SK-N-SH treated with all-trans-retinoic acid at 6 μM for 48 hours (cell line): ENCODE data around the gene TBX5.

Source experiments
- ATAC-seq: fragments of 200-7000 bp; cut with Tn5 transposase; 3 replicates; pipeline ENCODE4 v1.9.1; 2020; ENCODE audit warnings: mild to moderate bottlenecking, moderate library complexity
- ARNTL ChIP-seq: fragments of 450-650 bp; formaldehyde crosslinking; IDR thresholded peaks from 2 replicates; pipeline ENCODE4 v1.5.0; 2020; ENCODE audit warnings: low read depth, mild to moderate bottlenecking, moderate library complexity, borderline replicate concordance
- BACH2 ChIP-seq: fragments of 250-450 bp; sonication (Bioruptor Pico); IDR thresholded peaks from 2 replicates; pipeline ENCODE4 v1.9.0; 2021; ENCODE audit warnings: mild to moderate bottlenecking, borderline replicate concordance
- ESRRG ChIP-seq: fragments of 250-450 bp; sonication (Bioruptor Pico); IDR thresholded peaks from 2 replicates; pipeline ENCODE4 v1.6.1; 2021; ENCODE audit warnings: mild to moderate bottlenecking
- GLIS3 ChIP-seq: fragments of 250-450 bp; sonication (Bioruptor Pico); IDR thresholded peaks from 2 replicates; pipeline ENCODE4 v1.5.0; 2020; ENCODE audit warnings: mild to moderate bottlenecking, moderate library complexity
- OSR1 ChIP-seq: fragments of 250-450 bp; sonication (Bioruptor Pico); IDR thresholded peaks from 2 replicates; pipeline ENCODE4 v1.8.0; 2022; ENCODE audit warnings: moderate library complexity, mild to moderate bottlenecking, inconsistent platforms
- RARB ChIP-seq: fragments of 250-450 bp; sonication (Bioruptor Pico); IDR thresholded peaks from 2 replicates; pipeline ENCODE4 v1.8.0; 2021; ENCODE audit warnings: mild to moderate bottlenecking, moderate library complexity
- SNAI2 ChIP-seq: fragments of 250-450 bp; sonication (Bioruptor Pico); IDR thresholded peaks from 2 replicates; pipeline ENCODE4 v1.5.0; 2020; ENCODE audit warnings: mild to moderate bottlenecking, moderate library complexity
- TCF4 ChIP-seq: fragments of 250-450 bp; sonication (Bioruptor Pico); IDR thresholded peaks from 2 replicates; pipeline ENCODE4 v1.8.0; 2021; ENCODE audit warnings: mild to moderate bottlenecking, moderate library complexity, borderline replicate concordance
- TOX ChIP-seq: fragments of 250-450 bp; sonication (Bioruptor Pico); IDR thresholded peaks from 2 replicates; pipeline ENCODE4 v1.8.0; 2021; ENCODE audit warnings: mild to moderate bottlenecking, moderate library complexity, borderline replicate concordance
- ZC3H10 ChIP-seq: fragments of 250-450 bp; sonication (Bioruptor Pico); IDR thresholded peaks from 2 replicates; pipeline ENCODE4 v1.5.1; 2021; ENCODE audit warnings: mild to moderate bottlenecking, moderate library complexity
- ZFP3 ChIP-seq: fragments of 250-450 bp; sonication (Bioruptor Pico); IDR thresholded peaks from 2 replicates; pipeline ENCODE4 v1.5.0; 2020; ENCODE audit warnings: mild to moderate bottlenecking, moderate library complexity
- ZFP30 ChIP-seq: fragments of 450-650 bp; formaldehyde crosslinking; IDR thresholded peaks from 2 replicates; pipeline ENCODE4 v1.5.0; 2022; ENCODE audit warnings: mild to moderate bottlenecking, moderate library complexity
- ZNF565 ChIP-seq: fragments of 450-650 bp; formaldehyde crosslinking; conservative IDR thresholded peaks from 2 replicates; pipeline ENCODE4 v1.5.0; 2020; ENCODE audit warnings: low read depth, mild to moderate bottlenecking, moderate library complexity
- ZNF70 ChIP-seq: fragments of 450-650 bp; formaldehyde crosslinking; IDR thresholded peaks from 2 replicates; pipeline ENCODE4 v1.5.0; 2020; ENCODE audit warnings: mild to moderate bottlenecking, moderate library complexity
- ZNF8 ChIP-seq: fragments of 450-650 bp; formaldehyde crosslinking; IDR thresholded peaks from 2 replicates; pipeline ENCODE4 v1.5.0; 2020; ENCODE audit warnings: mild to moderate bottlenecking, moderate library complexity
- TF ChIP-seq, protein P1 (sequence below): fragments of 250-450 bp; sonication (Bioruptor Pico); IDR thresholded peaks from 2 replicates; pipeline ENCODE4 v1.8.0; 2021; ENCODE audit warnings: low read depth, mild to moderate bottlenecking, moderate library complexity, borderline replicate concordance
- TF ChIP-seq, protein P2 (sequence below): fragments of 250-450 bp; sonication (Bioruptor Pico); IDR thresholded peaks from 2 replicates; pipeline ENCODE4 v1.5.0; 2020; ENCODE audit warnings: mild to moderate bottlenecking, moderate library complexity
- TF ChIP-seq, protein P3 (sequence below): fragments of 250-450 bp; sonication (Bioruptor Pico); IDR thresholded peaks from 2 replicates; pipeline ENCODE4 v1.5.1; 2021; ENCODE audit warnings: mild to moderate bottlenecking, moderate library complexity
- TF ChIP-seq, protein P4 (sequence below): fragments of 250-450 bp; sonication (Bioruptor Pico); IDR thresholded peaks from 2 replicates; pipeline ENCODE4 v1.5.1; 2020; ENCODE audit warnings: low read depth, mild to moderate bottlenecking, moderate library complexity
- TF ChIP-seq, protein P5 (sequence below): fragments of 250-450 bp; sonication (Bioruptor Pico); IDR thresholded peaks from 2 replicates; pipeline ENCODE4 v1.8.0; 2020; ENCODE audit warnings: mild to moderate bottlenecking, moderate library complexity, borderline replicate concordance

The TBX5 gene

DNA sequence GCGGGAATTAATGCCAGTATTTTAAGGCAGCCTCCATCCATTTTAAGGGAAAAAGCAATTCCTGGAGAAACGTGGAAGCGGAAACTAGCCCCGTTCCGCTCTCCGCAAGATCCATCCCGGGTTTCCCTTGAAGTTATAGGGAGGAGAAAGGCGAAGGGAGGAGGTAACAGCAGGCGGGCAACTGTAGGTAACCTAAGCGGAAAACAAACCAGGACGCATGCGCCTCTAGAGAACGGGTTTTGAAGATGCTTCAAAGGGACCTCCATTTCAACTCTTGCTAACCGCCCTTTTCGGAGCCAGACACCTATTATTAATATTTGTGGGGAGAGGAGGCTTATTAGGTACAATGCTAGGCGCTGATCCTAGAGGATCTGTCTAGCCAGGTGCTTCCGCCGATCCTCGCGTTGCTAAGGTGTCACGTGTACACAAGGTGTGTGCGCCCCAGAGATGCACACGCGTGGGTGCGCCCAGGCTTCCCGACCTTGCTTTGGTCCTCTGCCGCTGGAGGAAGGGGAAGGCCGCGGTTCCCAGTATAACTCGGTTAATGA is 6.2 kb downstream of the TBX5 start:
- ATAC-seq, result no peak
- no peak for TF ChIP-seq ZNF565

DNA sequence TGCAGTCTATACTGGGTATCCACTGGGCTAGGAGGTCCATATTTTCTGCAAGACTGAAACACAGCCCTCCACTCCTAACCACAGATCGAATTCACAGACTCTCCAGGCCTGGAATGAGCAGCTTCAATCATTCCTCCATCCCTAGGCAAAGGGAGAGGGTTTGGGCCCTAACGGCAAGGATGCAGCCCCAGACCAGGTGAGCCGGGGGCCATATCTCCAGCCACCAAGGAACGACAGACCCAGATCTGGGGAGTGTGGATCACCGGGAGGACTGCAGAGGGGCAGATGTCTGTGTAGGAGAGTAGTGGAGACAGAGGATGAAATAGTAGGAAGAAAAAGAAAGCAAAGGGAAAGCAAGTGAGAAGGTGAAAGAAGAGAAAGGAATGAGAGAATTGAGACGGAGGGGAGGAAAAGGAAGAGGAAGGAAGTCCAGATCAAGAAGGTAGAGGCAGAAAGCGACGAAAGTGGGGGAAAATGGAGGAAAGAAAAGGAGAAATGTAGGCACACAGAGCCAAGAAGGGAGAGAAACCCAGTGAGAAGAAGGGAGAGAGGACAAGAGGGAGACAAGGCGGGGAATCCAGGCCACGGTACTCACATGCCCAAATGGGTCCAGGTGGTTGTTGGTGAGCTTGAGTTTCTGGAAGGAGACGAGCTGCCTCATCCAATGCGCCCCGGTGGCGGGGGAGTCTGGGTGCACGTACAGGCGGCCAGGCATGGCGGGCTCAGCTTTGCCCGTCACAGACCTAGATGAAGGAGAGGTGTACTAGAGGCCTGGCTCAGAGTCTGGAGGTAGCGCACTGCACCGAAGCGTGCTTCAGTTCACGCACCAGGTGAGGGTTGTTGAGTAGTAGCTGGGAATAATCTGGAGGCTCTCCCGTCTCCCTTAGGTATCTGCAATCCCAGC is 7.7 kb downstream of the TBX5 start:
- no peak for ATAC-seq
- TF ChIP-seq ZNF70 (no peak), ARNTL (CRISPR knock-in tag) (no peak), ESRRG (CRISPR knock-in tag) (no peak), ZFP3 (CRISPR knock-in tag) (no peak), ZNF8 (no peak), TCF4 (no peak), GLIS3 (CRISPR knock-in tag) (no peak), ZFP30 (no peak), RARB (no peak), SNAI2 (CRISPR knock-in tag) (no peak), BACH2 (CRISPR knock-in tag) (no peak)
- TF ChIP-seq, protein P1, sequence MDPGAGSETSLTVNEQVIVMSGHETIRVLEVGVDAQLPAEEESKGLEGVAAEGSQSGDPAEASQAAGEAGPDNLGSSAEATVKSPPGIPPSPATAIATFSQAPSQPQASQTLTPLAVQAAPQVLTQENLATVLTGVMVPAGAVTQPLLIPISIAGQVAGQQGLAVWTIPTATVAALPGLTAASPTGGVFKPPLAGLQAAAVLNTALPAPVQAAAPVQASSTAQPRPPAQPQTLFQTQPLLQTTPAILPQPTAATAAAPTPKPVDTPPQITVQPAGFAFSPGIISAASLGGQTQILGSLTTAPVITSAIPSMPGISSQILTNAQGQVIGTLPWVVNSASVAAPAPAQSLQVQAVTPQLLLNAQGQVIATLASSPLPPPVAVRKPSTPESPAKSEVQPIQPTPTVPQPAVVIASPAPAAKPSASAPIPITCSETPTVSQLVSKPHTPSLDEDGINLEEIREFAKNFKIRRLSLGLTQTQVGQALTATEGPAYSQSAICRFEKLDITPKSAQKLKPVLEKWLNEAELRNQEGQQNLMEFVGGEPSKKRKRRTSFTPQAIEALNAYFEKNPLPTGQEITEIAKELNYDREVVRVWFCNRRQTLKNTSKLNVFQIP, result no peak
- TF ChIP-seq, protein P2, sequence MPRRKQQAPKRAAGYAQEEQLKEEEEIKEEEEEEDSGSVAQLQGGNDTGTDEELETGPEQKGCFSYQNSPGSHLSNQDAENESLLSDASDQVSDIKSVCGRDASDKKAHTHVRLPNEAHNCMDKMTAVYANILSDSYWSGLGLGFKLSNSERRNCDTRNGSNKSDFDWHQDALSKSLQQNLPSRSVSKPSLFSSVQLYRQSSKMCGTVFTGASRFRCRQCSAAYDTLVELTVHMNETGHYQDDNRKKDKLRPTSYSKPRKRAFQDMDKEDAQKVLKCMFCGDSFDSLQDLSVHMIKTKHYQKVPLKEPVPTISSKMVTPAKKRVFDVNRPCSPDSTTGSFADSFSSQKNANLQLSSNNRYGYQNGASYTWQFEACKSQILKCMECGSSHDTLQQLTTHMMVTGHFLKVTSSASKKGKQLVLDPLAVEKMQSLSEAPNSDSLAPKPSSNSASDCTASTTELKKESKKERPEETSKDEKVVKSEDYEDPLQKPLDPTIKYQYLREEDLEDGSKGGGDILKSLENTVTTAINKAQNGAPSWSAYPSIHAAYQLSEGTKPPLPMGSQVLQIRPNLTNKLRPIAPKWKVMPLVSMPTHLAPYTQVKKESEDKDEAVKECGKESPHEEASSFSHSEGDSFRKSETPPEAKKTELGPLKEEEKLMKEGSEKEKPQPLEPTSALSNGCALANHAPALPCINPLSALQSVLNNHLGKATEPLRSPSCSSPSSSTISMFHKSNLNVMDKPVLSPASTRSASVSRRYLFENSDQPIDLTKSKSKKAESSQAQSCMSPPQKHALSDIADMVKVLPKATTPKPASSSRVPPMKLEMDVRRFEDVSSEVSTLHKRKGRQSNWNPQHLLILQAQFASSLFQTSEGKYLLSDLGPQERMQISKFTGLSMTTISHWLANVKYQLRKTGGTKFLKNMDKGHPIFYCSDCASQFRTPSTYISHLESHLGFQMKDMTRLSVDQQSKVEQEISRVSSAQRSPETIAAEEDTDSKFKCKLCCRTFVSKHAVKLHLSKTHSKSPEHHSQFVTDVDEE, result no peak
- TF ChIP-seq, protein P3, sequence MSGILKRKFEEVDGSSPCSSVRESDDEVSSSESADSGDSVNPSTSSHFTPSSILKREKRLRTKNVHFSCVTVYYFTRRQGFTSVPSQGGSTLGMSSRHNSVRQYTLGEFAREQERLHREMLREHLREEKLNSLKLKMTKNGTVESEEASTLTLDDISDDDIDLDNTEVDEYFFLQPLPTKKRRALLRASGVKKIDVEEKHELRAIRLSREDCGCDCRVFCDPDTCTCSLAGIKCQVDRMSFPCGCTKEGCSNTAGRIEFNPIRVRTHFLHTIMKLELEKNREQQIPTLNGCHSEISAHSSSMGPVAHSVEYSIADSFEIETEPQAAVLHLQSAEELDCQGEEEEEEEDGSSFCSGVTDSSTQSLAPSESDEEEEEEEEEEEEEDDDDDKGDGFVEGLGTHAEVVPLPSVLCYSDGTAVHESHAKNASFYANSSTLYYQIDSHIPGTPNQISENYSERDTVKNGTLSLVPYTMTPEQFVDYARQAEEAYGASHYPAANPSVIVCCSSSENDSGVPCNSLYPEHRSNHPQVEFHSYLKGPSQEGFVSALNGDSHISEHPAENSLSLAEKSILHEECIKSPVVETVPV (CRISPR knock-in tag), result no peak
- TF ChIP-seq, protein P4, sequence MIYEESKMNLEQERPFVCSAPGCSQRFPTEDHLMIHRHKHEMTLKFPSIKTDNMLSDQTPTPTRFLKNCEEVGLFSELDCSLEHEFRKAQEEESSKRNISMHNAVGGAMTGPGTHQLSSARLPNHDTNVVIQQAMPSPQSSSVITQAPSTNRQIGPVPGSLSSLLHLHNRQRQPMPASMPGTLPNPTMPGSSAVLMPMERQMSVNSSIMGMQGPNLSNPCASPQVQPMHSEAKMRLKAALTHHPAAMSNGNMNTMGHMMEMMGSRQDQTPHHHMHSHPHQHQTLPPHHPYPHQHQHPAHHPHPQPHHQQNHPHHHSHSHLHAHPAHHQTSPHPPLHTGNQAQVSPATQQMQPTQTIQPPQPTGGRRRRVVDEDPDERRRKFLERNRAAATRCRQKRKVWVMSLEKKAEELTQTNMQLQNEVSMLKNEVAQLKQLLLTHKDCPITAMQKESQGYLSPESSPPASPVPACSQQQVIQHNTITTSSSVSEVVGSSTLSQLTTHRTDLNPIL (CRISPR knock-in tag), result no peak
- TF ChIP-seq, protein P5, sequence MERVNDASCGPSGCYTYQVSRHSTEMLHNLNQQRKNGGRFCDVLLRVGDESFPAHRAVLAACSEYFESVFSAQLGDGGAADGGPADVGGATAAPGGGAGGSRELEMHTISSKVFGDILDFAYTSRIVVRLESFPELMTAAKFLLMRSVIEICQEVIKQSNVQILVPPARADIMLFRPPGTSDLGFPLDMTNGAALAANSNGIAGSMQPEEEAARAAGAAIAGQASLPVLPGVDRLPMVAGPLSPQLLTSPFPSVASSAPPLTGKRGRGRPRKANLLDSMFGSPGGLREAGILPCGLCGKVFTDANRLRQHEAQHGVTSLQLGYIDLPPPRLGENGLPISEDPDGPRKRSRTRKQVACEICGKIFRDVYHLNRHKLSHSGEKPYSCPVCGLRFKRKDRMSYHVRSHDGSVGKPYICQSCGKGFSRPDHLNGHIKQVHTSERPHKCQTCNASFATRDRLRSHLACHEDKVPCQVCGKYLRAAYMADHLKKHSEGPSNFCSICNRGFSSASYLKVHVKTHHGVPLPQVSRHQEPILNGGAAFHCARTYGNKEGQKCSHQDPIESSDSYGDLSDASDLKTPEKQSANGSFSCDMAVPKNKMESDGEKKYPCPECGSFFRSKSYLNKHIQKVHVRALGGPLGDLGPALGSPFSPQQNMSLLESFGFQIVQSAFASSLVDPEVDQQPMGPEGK (CRISPR knock-in tag), result no peak

DNA sequence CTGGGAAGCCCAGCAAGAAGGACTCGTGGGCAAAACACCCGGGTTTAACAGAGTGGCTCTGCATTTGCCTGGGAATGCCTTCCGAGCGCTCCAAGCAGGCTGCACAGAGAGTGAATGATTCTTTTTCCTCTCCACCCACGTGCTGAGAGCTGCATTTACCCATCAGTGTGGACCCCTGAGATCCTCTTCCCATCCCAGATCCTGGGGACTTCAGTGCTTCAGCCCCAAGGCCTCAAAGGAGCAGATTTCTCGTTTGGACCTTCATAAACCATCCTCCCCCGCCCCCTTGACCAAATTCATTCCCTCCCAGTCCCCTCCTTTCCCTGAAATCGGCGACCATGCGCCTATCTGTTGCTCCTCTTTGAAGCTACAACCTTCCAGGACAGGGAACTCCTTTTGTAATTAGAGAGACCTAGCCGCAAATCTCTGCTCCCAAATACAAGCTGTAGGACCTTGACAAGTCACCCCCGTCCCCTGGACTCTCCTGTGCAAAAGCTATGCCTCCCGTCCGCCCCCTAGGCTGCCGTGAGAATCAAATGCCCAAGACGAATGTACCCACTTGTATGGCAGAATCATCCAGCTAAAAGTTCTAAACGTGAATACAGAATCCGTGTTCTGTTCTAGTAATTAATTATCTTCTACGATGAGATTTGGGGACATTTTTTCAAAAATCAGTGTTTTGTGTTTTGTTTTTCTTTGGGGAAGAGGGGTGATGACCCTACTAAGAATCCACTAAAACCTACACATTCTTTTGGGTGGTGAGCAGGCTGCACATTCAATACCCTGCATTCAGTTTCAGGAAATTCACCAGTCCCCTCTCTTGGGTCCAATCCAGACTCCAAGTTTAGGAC is 8.8 kb downstream of the TBX5 start:
- ATAC-seq, result no peak
- TF ChIP-seq ESRRG (CRISPR knock-in tag) (no peak), ZFP3 (CRISPR knock-in tag) (no peak), TCF4 (no peak), TOX (CRISPR knock-in tag) (no peak), ZFP30 (no peak), ZC3H10 (CRISPR knock-in tag) (no peak), SNAI2 (CRISPR knock-in tag) (no peak), OSR1 (CRISPR knock-in tag) (no peak)
- TF ChIP-seq, protein P1, result no peak
- TF ChIP-seq, protein P3 (CRISPR knock-in tag), result no peak
- TF ChIP-seq, protein P5 (CRISPR knock-in tag), result no peak
